Astrocyte (in vitro differentiated cells and primary cell): ENCODE results near the gene GET4. TPM values are rescaled to one million over a fixed set of nuclear protein-coding genes. Genes with fewer than 3 reads are reported as not detected.

Experiments
- DNase-seq: peaks from one replicate; pipeline ENCODE4 v3.0.0-alpha.2; 2010; ENCODE audit warnings: low read depth
- FAIRE-seq: peaks from 2 replicates; lab custom pipeline; 2011; peaks lifted over from hg19 to GRCh38; lab: Jason Lieb, UNC
- H2AFZ ChIP-seq: 2 replicates; pipeline ENCODE4 v1.6.0; 2012; ENCODE audit warnings: low read depth, low read length, inconsistent platforms
- H3K27ac ChIP-seq: 2 replicates; pipeline ENCODE4 v1.5.1; 2011; ENCODE audit warnings: low read depth, low read length, inconsistent platforms
- H3K27me3 ChIP-seq: 2 replicates; pipeline ENCODE4 v1.6.0; 2011; ENCODE audit warnings: low read length, inconsistent platforms; ENCODE audit not compliant: insufficient read depth
- H3K36me3 ChIP-seq: 2 replicates; pipeline ENCODE4 v1.5.1; 2011; ENCODE audit warnings: low read length, inconsistent platforms; ENCODE audit not compliant: insufficient read depth
- H3K4me1 ChIP-seq: 2 replicates; pipeline ENCODE4 v1.5.1; 2011; ENCODE audit warnings: low read length, inconsistent platforms; ENCODE audit not compliant: insufficient read depth
- H3K4me2 ChIP-seq: 2 replicates; pipeline ENCODE4 v1.6.0; 2012; ENCODE audit warnings: low read length, inconsistent platforms
- H3K4me3 ChIP-seq: 2 replicates; pipeline ENCODE4 v1.5.1; 2011; ENCODE audit warnings: low read depth, mild to moderate bottlenecking, low read length, inconsistent platforms; ENCODE audit not compliant: insufficient read depth
- H3K79me2 ChIP-seq: 2 replicates; pipeline ENCODE4 v1.6.0; 2012; ENCODE audit warnings: mild to moderate bottlenecking, low read length, inconsistent platforms; ENCODE audit not compliant: insufficient read depth
- H3K9ac ChIP-seq: 2 replicates; pipeline ENCODE4 v1.6.0; 2012; ENCODE audit warnings: mild to moderate bottlenecking, low read length, inconsistent platforms
- H3K9me3 ChIP-seq: 2 replicates; pipeline ENCODE4 v1.5.1; 2012; ENCODE audit warnings: low read depth, mild to moderate bottlenecking, low read length, inconsistent platforms; ENCODE audit not compliant: insufficient read depth
- H4K20me1 ChIP-seq: 2 replicates; pipeline ENCODE4 v1.6.0; 2012; ENCODE audit warnings: low read length, inconsistent platforms; ENCODE audit not compliant: insufficient read depth
- H3K27ac Mint-ChIP-seq: one replicate; pipeline ENCODE4 v1.8.0; 2021; ENCODE audit warnings: mild to moderate bottlenecking, mixed read lengths; ENCODE audit not compliant: unreplicated experiment
- H3K27me3 Mint-ChIP-seq: one replicate; pipeline ENCODE4 v1.8.0; 2021; ENCODE audit warnings: low read depth, mixed read lengths; ENCODE audit not compliant: unreplicated experiment
- H3K36me3 Mint-ChIP-seq: one replicate; pipeline ENCODE4 v1.8.0; 2021; ENCODE audit warnings: low read depth, mixed read lengths; ENCODE audit not compliant: unreplicated experiment
- H3K4me1 Mint-ChIP-seq: one replicate; pipeline ENCODE4 v1.8.0; 2021; ENCODE audit warnings: low read depth, mixed read lengths; ENCODE audit not compliant: unreplicated experiment
- H3K4me3 Mint-ChIP-seq: one replicate; pipeline ENCODE4 v1.8.0; 2021; ENCODE audit warnings: mild to moderate bottlenecking, moderate library complexity, mixed read lengths; ENCODE audit not compliant: unreplicated experiment
- H3K9me3 Mint-ChIP-seq: one replicate; pipeline ENCODE4 v1.8.0; 2021; ENCODE audit warnings: mild to moderate bottlenecking, mixed read lengths; ENCODE audit not compliant: unreplicated experiment
- EZH2 ChIP-seq: IDR thresholded peaks from 2 replicates; pipeline ENCODE4 v1.6.1; 2012; ENCODE audit warnings: mild to moderate bottlenecking, low read length, inconsistent platforms; ENCODE audit not compliant: insufficient read depth
- total RNA-seq: library from RNA; stranded (reverse); gene quantifications from 2 replicates; pipeline ENCODE4 v1.2.1, GENCODE V29; 2021
- TF ChIP-seq, protein P1 (sequence below): IDR thresholded peaks from 2 replicates; pipeline ENCODE4 v1.5.1; 2011; ENCODE audit warnings: low read depth, mild to moderate bottlenecking, inconsistent platforms, low read length, moderate library complexity; ENCODE audit not compliant: insufficient read depth

The GET4 gene
- total RNA-seq, 1 donor from 2014 or later: 43.0 TPM

GRCh38 chr7:901388-902154 lies 25.2 kb downstream of the GET4 start:
- no peaks in the 10 kb centered on the region for H3K9me3 ChIP-seq
- H3K4me2 ChIP-seq: peak overlapping the region; percentile 38
- H3K36me3 Mint-ChIP-seq: peaks cover under 1% of the 10 kb centered on the region
- H3K27ac ChIP-seq: no peak overlapping the region
- peak; percentile 31 for DNase-seq
- no peak overlapping the region for H2AFZ ChIP-seq
- H3K9me3 Mint-ChIP-seq: no peaks in the 10 kb centered on the region
- no peak overlapping the region for H3K4me3 Mint-ChIP-seq
- TF ChIP-seq, protein P1, sequence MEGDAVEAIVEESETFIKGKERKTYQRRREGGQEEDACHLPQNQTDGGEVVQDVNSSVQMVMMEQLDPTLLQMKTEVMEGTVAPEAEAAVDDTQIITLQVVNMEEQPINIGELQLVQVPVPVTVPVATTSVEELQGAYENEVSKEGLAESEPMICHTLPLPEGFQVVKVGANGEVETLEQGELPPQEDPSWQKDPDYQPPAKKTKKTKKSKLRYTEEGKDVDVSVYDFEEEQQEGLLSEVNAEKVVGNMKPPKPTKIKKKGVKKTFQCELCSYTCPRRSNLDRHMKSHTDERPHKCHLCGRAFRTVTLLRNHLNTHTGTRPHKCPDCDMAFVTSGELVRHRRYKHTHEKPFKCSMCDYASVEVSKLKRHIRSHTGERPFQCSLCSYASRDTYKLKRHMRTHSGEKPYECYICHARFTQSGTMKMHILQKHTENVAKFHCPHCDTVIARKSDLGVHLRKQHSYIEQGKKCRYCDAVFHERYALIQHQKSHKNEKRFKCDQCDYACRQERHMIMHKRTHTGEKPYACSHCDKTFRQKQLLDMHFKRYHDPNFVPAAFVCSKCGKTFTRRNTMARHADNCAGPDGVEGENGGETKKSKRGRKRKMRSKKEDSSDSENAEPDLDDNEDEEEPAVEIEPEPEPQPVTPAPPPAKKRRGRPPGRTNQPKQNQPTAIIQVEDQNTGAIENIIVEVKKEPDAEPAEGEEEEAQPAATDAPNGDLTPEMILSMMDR: no peak
- TF ChIP-seq EZH2: no peak
- FAIRE-seq: no peak
- H3K27ac Mint-ChIP-seq: no peak overlapping the region
- peaks cover 4% of the 10 kb centered on the region for H3K27me3 ChIP-seq
- no peaks in the 10 kb centered on the region for H3K79me2 ChIP-seq
- H3K4me3 ChIP-seq: no peak overlapping the region
- no peaks in the 10 kb centered on the region for H4K20me1 ChIP-seq
- no peaks in the 10 kb centered on the region for H3K4me1 Mint-ChIP-seq
- H3K4me1 ChIP-seq: peaks cover 8% of the 10 kb centered on the region
- H3K36me3 ChIP-seq: no peaks in the 10 kb centered on the region
- H3K9ac ChIP-seq: no peak overlapping the region
- peaks cover 12% of the 10 kb centered on the region for H3K27me3 Mint-ChIP-seq

- Histone ChIP-seq H3K27ac (no peak overlapping the region), H3K9me3 (no peaks in the 10 kb centered on the region), H3K4me2 (no peak overlapping the region), H3K36me3 (no peaks in the 10 kb centered on the region), H4K20me1 (no peaks in the 10 kb centered on the region), H3K4me1 (peaks cover 8% of the 10 kb centered on the region), H3K4me3 (no peak overlapping the region), H3K27me3 (peaks cover 4% of the 10 kb centered on the region), H3K79me2 (no peaks in the 10 kb centered on the region), H2AFZ (no peak overlapping the region), H3K9ac (no peak overlapping the region)
- Mint-ChIP-seq H3K27ac (no peak overlapping the region), H3K4me1 (no peaks in the 10 kb centered on the region), H3K36me3 (no peaks in the 10 kb centered on the region), H3K27me3 (peaks cover 12% of the 10 kb centered on the region), H3K9me3 (no peaks in the 10 kb centered on the region), H3K4me3 (no peak overlapping the region)
- no peak for DNase-seq
- TF ChIP-seq EZH2: no peak
- TF ChIP-seq, protein P1: no peak
- no peak for FAIRE-seq
These were observed 26.6 kb downstream of the GET4 start for GRCh38 chr7:902996-903395.
